NCI-H524 treated with DMSO at 0.1 percent for 48 hours (cell line): ENCODE results near the gene AK5.

Experiments used
- DNase-seq: peaks from one replicate; lab custom pipeline; 2025; lab: John Stamatoyannopoulos, UW

AK5 gene

GRCh38 chr1:77594366-77595112, 312.7 kb downstream of the AK5 start:
- no peak for DNase-seq

GRCh38 chr1:77597310-77597709, 315.5 kb downstream of the AK5 start:
- no peak for DNase-seq

GRCh38 chr1:77605246-77606026, 323.6 kb downstream of the AK5 start:
- DNase-seq, result no peak

- no peak for DNase-seq
Observed at GRCh38 chr1:77608893-77609292, 327.1 kb downstream of the AK5 start.
